ENCODE measurements around the gene PLXDC1. TPM values are rescaled to one million over a fixed set of nuclear protein-coding genes. Genes with fewer than 3 reads are reported as not detected.

PLXDC1 gene
- total RNA-seq, 4 donors from 2014 or later = 0.49 to 4.5 (median 2.4) TPM

GRCh38 chr17:39171933-39172332 is 20.5 kb upstream of the PLXDC1 start:
- no peak overlapping the region for H3K27ac ChIP-seq
- no peak for DNase-seq
- no peak overlapping the region for H3K4me3 ChIP-seq
- peaks cover 0 to 5% of the 10 kb centered on the region in 2 donors for H3K36me3 ChIP-seq
- no peak for ATAC-seq
- peaks cover 18 to 22% of the 10 kb centered on the region in 2 donors for H3K4me1 ChIP-seq
- TF ChIP-seq POLR2A (IDR thresholded peaks at IDR 0.05) (no peak), CTCF (IDR thresholded peaks at IDR 0.05 in 4 of 5, conservative IDR thresholded peaks at IDR 0.05 in 1 of 5) (no peak)
- intact Hi-C loops (cut with DNase I; ENCODE audit: low total_unique reads) (no loop called here), in situ Hi-C loops (cut with MboI; ENCODE audit: low sequenced_read_pairs in 4 of 4) (loop anchor here in 1 of 4 donors (25.0 kb wide), 1 partner anchor 310 kb away; the partner anchor contains the start of genes LASP1 and RPL23)
- no peaks in the 10 kb centered on the region for H3K27me3 ChIP-seq
- no peaks in the 10 kb centered on the region for H3K9me3 ChIP-seq

- H3K36me3 ChIP-seq = no peaks in the 10 kb centered on the region
- H3K27ac ChIP-seq = no peak overlapping the region
- in situ Hi-C loops (cut with MboI; ENCODE audit: low sequenced_read_pairs in 4 of 4) (loop anchor here in 1 of 4 donors (25.0 kb wide), 1 partner anchor 308 kb away; the partner anchor contains the start of genes LASP1 and RPL23), intact Hi-C loops (cut with DNase I; ENCODE audit: low total_unique reads) (no loop called here)
- no peak overlapping the region for H3K4me3 ChIP-seq
- no peaks in the 10 kb centered on the region for H3K27me3 ChIP-seq
- H3K4me1 ChIP-seq = peaks cover 8 to 12% of the 10 kb centered on the region in 2 donors
- no peak for DNase-seq
- no peak for TF ChIP-seq POLR2A (IDR thresholded peaks at IDR 0.05)
- no peak for TF ChIP-seq CTCF (IDR thresholded peaks at IDR 0.05 in 4 of 5, conservative IDR thresholded peaks at IDR 0.05 in 1 of 5)
- ATAC-seq = no peak
- H3K9me3 ChIP-seq = no peaks in the 10 kb centered on the region
Measured at GRCh38 chr17:39170558-39170957, 19.1 kb upstream of the PLXDC1 start.

- H3K4me1 ChIP-seq = peaks cover 7% of the 10 kb centered on the region in 2 donors
- no peak overlapping the region for H3K27ac ChIP-seq
- no peaks in the 10 kb centered on the region for H3K27me3 ChIP-seq
- TF ChIP-seq CTCF (IDR thresholded peaks at IDR 0.05 in 4 of 5, conservative IDR thresholded peaks at IDR 0.05 in 1 of 5) (no peak), POLR2A (IDR thresholded peaks at IDR 0.05) (no peak)
- H3K9me3 ChIP-seq = no peaks in the 10 kb centered on the region
- no peaks in the 10 kb centered on the region for H3K36me3 ChIP-seq
- DNase-seq (no peak), ATAC-seq (no peak)
- in situ Hi-C loops (cut with MboI; ENCODE audit: low sequenced_read_pairs in 4 of 4) = loop anchor here in 1 of 4 donors (25.0 kb wide), 1 partner anchor 308 kb away; the partner anchor contains the start of genes LASP1 and RPL23
- intact Hi-C loops (cut with DNase I; ENCODE audit: low total_unique reads) = no loop called here
- no peak overlapping the region for H3K4me3 ChIP-seq
Measured at GRCh38 chr17:39170109-39170508, 18.7 kb upstream of the PLXDC1 start.

- Histone ChIP-seq H3K4me3 (no peak overlapping the region), H3K27me3 (no peaks in the 10 kb centered on the region), H3K27ac (no peak overlapping the region), H3K4me1 (peaks cover 2 to 8% of the 10 kb centered on the region in 2 donors), H3K36me3 (no peaks in the 10 kb centered on the region), H3K9me3 (no peaks in the 10 kb centered on the region)
- TF ChIP-seq CTCF (IDR thresholded peaks at IDR 0.05 in 4 of 5, conservative IDR thresholded peaks at IDR 0.05 in 1 of 5) (no peak), POLR2A (IDR thresholded peaks at IDR 0.05) (no peak)
- DNase-seq = no peak
- no peak for ATAC-seq
- intact Hi-C loops (cut with DNase I; ENCODE audit: low total_unique reads) = no loop called here
- in situ Hi-C loops (cut with MboI; ENCODE audit: low sequenced_read_pairs in 4 of 4) = loop anchor here in 2 of 4 donors (10.0 to 25.0 kb wide), 3 partner anchors 65 to 307 kb away; partner anchors contain the start of genes LASP1 (in 1 of the 2) and RPL23 (in 1 of the 2)
Measured at GRCh38 chr17:39169518-39169917, 18.1 kb upstream of the PLXDC1 start.

All from gastrocnemius medialis (tissue), 4 donors.